ENCODE data around the gene C4orf46. TPM values are rescaled to one million over a fixed set of nuclear protein-coding genes. Genes with fewer than 3 reads are reported as not detected.

Gene C4orf46
- total and polyA plus RNA-seq, 2 donors (not counting 3 experiments of a cell fraction or from before 2014, with no cell fraction given), result 9.4 to 19.6 TPM

DNA sequence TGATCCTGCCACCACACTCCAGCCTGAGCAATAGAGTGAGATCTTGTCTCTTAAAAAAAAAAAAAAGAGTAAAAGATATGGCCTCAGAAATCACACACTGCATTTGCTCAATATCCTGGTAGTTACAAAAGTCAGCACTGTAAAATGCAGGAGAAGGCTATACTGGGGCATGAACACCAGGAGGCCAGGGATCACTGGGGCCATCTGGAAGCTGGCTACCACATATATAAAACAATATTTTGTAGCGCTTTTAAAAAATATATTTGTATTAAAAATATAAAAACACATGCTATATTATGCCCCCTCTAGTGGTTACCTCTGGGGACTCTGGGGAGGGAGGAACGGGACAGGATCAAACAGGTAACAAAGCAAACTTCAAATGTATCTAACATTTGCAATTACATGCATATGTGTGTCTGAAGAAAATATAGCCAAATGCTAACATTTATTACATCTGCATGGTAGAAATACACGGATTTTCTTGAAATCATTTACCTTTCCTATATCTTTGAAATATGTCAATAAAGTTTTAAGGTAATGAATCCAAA, 4.0 kb downstream of the C4orf46 start:
- TF ChIP-seq MYC (IDR thresholded peaks at IDR 0.05; ENCODE audit: low read depth, low read length), result no peak
- no peak for TF ChIP-seq POLR2AphosphoS5 (IDR thresholded peaks at IDR 0.05; ENCODE audit: insufficient read depth, low read depth, low read length)
- TF ChIP-seq EZH2 (IDR thresholded peaks at IDR 0.05; ENCODE audit: borderline replicate concordance, low read depth, low read length, severe bottlenecking), result no peak
- no peak for TF ChIP-seq JUN (IDR thresholded peaks at IDR 0.05; ENCODE audit: borderline replicate concordance, insufficient read depth, insufficient read length, low read depth)
- TF ChIP-seq MAX (IDR thresholded peaks at IDR 0.05; ENCODE audit: insufficient read depth, insufficient read length), result no peak
- peak; percentile 51 to 57 for TF ChIP-seq CTCF (IDR thresholded peaks at IDR 0.05; ENCODE audit: extremely low read depth in 1 of 2, insufficient read depth in 1 of 2, low read depth in 1 of 2, low read length in 2 of 2)
- no peak for TF ChIP-seq GATA2 (IDR thresholded peaks at IDR 0.05; ENCODE audit: insufficient read depth, insufficient read length, low read depth, low read length)
- peak; percentile 47 for DNase-seq (ENCODE audit: low read depth, low spot score)
- intact Hi-C loops (cut with micrococcal nuclease) (loop anchor here (1.0 kb wide), 1 partner anchor 7 kb away; no protein-coding TSS in a partner anchor), dilution Hi-C loops (cut with MboI; ENCODE audit: extremely low pct_ligation_motif_present, low sequenced_read_pairs) (no loop called here)
- H3K36me3 ChIP-seq (ENCODE audit: control insufficient read depth in 2 of 2, extremely low read depth in 1 of 2, insufficient read depth in 2 of 2, low read length in 2 of 2), result peaks cover 0 to 3% of the 10 kb centered on the region in 2 experiments
- peak; percentile 72 for FAIRE-seq
- H3K27ac ChIP-seq (ENCODE audit: insufficient read depth, low read depth, low read length), result no peak overlapping the region
- POLR2A ChIA-PET, result no interaction called here
- peaks cover 10% of the 10 kb centered on the region for H3K4me1 ChIP-seq (ENCODE audit: control insufficient read depth, extremely low read depth, insufficient read depth, low read length)
- CTCF ChIA-PET, result interaction anchor here (0.6 to 1.1 kb wide), 4 partner anchors 8 to 788 kb away, joined by 3 to 4 read pairs (median 3); no protein-coding TSS in a partner anchor
- no peak overlapping the region for H3K9ac ChIP-seq (replicated peaks; ENCODE audit: extremely low read depth, insufficient read depth, low read length)
- H2AFZ ChIP-seq (ENCODE audit: low read depth, low read length), result no peak overlapping the region
- no peaks in the 10 kb centered on the region for H3K9me3 ChIP-seq (replicated peaks; ENCODE audit: control insufficient read depth, insufficient read depth, low read length)
- H3K27me3 ChIP-seq (ENCODE audit: control insufficient read depth in 2 of 2, insufficient read depth in 2 of 2, low read length in 2 of 2), result no peaks in the 10 kb centered on the region
- no peak overlapping the region for H3K4me3 ChIP-seq (replicated peaks in 1 of 3; ENCODE audit: insufficient read depth in 1 of 3, low read depth in 1 of 3, low read length in 3 of 3)
- no peak overlapping the region for H3K4me2 ChIP-seq (ENCODE audit: insufficient read depth, low read length)
- no peaks in the 10 kb centered on the region for H3K9me1 ChIP-seq (replicated peaks; ENCODE audit: control insufficient read depth, extremely low read depth, insufficient read depth, low read length)
- no TSS peak for BruUV-seq (replicated peaks)
- peaks cover 2% of the 10 kb centered on the region for H4K20me1 ChIP-seq (replicated peaks; ENCODE audit: control insufficient read depth, extremely low read depth, insufficient read depth, low read length)
- H3K79me2 ChIP-seq (ENCODE audit: control insufficient read depth, insufficient read depth, low read length), result peaks cover 27% of the 10 kb centered on the region
